ENCODE measurements around the gene HMOX2.

Gene HMOX2

GRCh38 chr16:4511441-4512082 is 35.4 kb downstream of the HMOX2 start:
- no peak for DNase-seq (ENCODE audit: low read depth, low spot score)

GRCh38 chr16:4512473-4512872 is 36.3 kb downstream of the HMOX2 start:
- TF ChIP-seq EZH2 (IDR thresholded peaks at IDR 0.05) (no peak), POLR2AphosphoS5 (IDR thresholded peaks at IDR 0.05; ENCODE audit: borderline replicate concordance, low read depth, low read length) (no peak), FOXP2 (optimal IDR thresholded peaks at IDR 0.05; ENCODE audit: control extremely low read depth, extremely low read length, insufficient read depth) (no peak)
- DNase-seq (ENCODE audit: low read depth, low spot score), result no peak
- no peak overlapping the region for H3K4me3 ChIP-seq
- H3K9ac ChIP-seq (ENCODE audit: insufficient read length), result no peak overlapping the region
- no peak overlapping the region for H3K27ac ChIP-seq
- no peaks in the 10 kb centered on the region for H3K9me3 ChIP-seq (ENCODE audit: low read depth, low read length)
- peaks cover 37% of the 10 kb centered on the region; the same call in 1 of the 2 replicates for H3K36me3 ChIP-seq (ENCODE audit: insufficient read depth, low read length)

More at GRCh38 chr16:4511441-4512082, 35.4 kb downstream of the HMOX2 start:
- TF ChIP-seq POLR2AphosphoS5 (IDR thresholded peaks at IDR 0.05; ENCODE audit: borderline replicate concordance, low read depth, low read length), result no peak
- no peak for TF ChIP-seq FOXP2 (optimal IDR thresholded peaks at IDR 0.05; ENCODE audit: control extremely low read depth, extremely low read length, insufficient read depth)
- no peak for TF ChIP-seq EZH2 (IDR thresholded peaks at IDR 0.05)
- no peaks in the 10 kb centered on the region for H3K9me3 ChIP-seq (ENCODE audit: low read depth, low read length)
- no peak overlapping the region for H3K9ac ChIP-seq (ENCODE audit: insufficient read length)
- peaks cover 43% of the 10 kb centered on the region; the same call in 1 of the 2 replicates for H3K36me3 ChIP-seq (ENCODE audit: insufficient read depth, low read length)
- no peak overlapping the region for H3K27ac ChIP-seq
- no peak overlapping the region for H3K4me3 ChIP-seq

- no peak overlapping the region for H3K4me3 ChIP-seq
- TF ChIP-seq POLR2AphosphoS5 (IDR thresholded peaks at IDR 0.05; ENCODE audit: borderline replicate concordance, low read depth, low read length), result no peak
- H3K9ac ChIP-seq (ENCODE audit: insufficient read length), result no peak overlapping the region
- DNase-seq (ENCODE audit: low read depth, low spot score), result no peak
- no peaks in the 10 kb centered on the region for H3K9me3 ChIP-seq (ENCODE audit: low read depth, low read length)
- H3K27ac ChIP-seq, result no peak overlapping the region
- H3K36me3 ChIP-seq (ENCODE audit: insufficient read depth, low read length), result peaks cover 29% of the 10 kb centered on the region; the same call in 1 of the 2 replicates
These were observed 37.1 kb downstream of the HMOX2 start for GRCh38 chr16:4513086-4513860.

GRCh38 chr16:4513881-4514280 is 37.7 kb downstream of the HMOX2 start:
- H3K4me3 ChIP-seq, result no peak overlapping the region
- TF ChIP-seq POLR2AphosphoS5 (IDR thresholded peaks at IDR 0.05; ENCODE audit: borderline replicate concordance, low read depth, low read length), result no peak
- TF ChIP-seq EZH2 (IDR thresholded peaks at IDR 0.05), result no peak
- no peak for TF ChIP-seq FOXP2 (optimal IDR thresholded peaks at IDR 0.05; ENCODE audit: control extremely low read depth, extremely low read length, insufficient read depth)
- no peaks in the 10 kb centered on the region for H3K9me3 ChIP-seq (ENCODE audit: low read depth, low read length)
- H3K27ac ChIP-seq, result no peak overlapping the region
- no peak overlapping the region for H3K9ac ChIP-seq (ENCODE audit: insufficient read length)
- peaks cover 23% of the 10 kb centered on the region; the same call in 1 of the 2 replicates for H3K36me3 ChIP-seq (ENCODE audit: insufficient read depth, low read length)
- no peak for DNase-seq (ENCODE audit: low read depth, low spot score)

- no peaks in the 10 kb centered on the region for H3K9me3 ChIP-seq (ENCODE audit: low read depth, low read length)
- TF ChIP-seq EZH2 (IDR thresholded peaks at IDR 0.05) (no peak), FOXP2 (optimal IDR thresholded peaks at IDR 0.05; ENCODE audit: control extremely low read depth, extremely low read length, insufficient read depth) (no peak), POLR2AphosphoS5 (IDR thresholded peaks at IDR 0.05; ENCODE audit: borderline replicate concordance, low read depth, low read length) (no peak)
- no peak overlapping the region for H3K9ac ChIP-seq (ENCODE audit: insufficient read length)
- DNase-seq (ENCODE audit: low read depth, low spot score), result no peak
- H3K36me3 ChIP-seq (ENCODE audit: insufficient read depth, low read length), result peaks cover 18% of the 10 kb centered on the region; the same call in 1 of the 2 replicates
- no peak overlapping the region for H3K4me3 ChIP-seq
- H3K27ac ChIP-seq, result no peak overlapping the region
These were observed 38.4 kb downstream of the HMOX2 start for GRCh38 chr16:4514606-4515005.

- Histone ChIP-seq H3K9ac (ENCODE audit: insufficient read length) (no peak overlapping the region), H3K4me3 (no peak overlapping the region), H3K36me3 (ENCODE audit: insufficient read depth, low read length) (peaks cover 13% of the 10 kb centered on the region; the same call in 1 of the 2 replicates), H3K27ac (no peak overlapping the region), H3K9me3 (ENCODE audit: low read depth, low read length) (no peaks in the 10 kb centered on the region)
- no peak for DNase-seq (ENCODE audit: low read depth, low spot score)
- no peak for TF ChIP-seq POLR2AphosphoS5 (IDR thresholded peaks at IDR 0.05; ENCODE audit: borderline replicate concordance, low read depth, low read length)
- no peak for TF ChIP-seq EZH2 (IDR thresholded peaks at IDR 0.05)
- no peak for TF ChIP-seq FOXP2 (optimal IDR thresholded peaks at IDR 0.05; ENCODE audit: control extremely low read depth, extremely low read length, insufficient read depth)
These were observed 39.5 kb downstream of the HMOX2 start for GRCh38 chr16:4515611-4516233.

GRCh38 chr16:4517812-4518680 is 41.8 kb downstream of the HMOX2 start:
- Histone ChIP-seq H3K36me3 (ENCODE audit: insufficient read depth, low read length) (no peaks in the 10 kb centered on the region; the same call in 1 of the 2 replicates), H3K9ac (ENCODE audit: insufficient read length) (no peak overlapping the region), H3K4me3 (no peak overlapping the region), H3K9me3 (ENCODE audit: low read depth, low read length) (no peaks in the 10 kb centered on the region), H3K27ac (no peak overlapping the region)
- DNase-seq (ENCODE audit: low read depth, low spot score), result no peak
- TF ChIP-seq EZH2 (IDR thresholded peaks at IDR 0.05), result no peak
- no peak for TF ChIP-seq FOXP2 (optimal IDR thresholded peaks at IDR 0.05; ENCODE audit: control extremely low read depth, extremely low read length, insufficient read depth)
- TF ChIP-seq POLR2AphosphoS5 (IDR thresholded peaks at IDR 0.05; ENCODE audit: borderline replicate concordance, low read depth, low read length), result no peak

All from SK-N-MC (cell line).